GM19193 (cell line): ENCODE data around the gene ARPC5L.

Experiments
- POLR2A ChIP-seq: IDR thresholded peaks from 4 replicates; pipeline ENCODE4 v1.6.1; 2011; ENCODE audit not compliant: insufficient read depth, insufficient read length; ENCODE audit errors: extremely low read depth

The ARPC5L gene

DNA sequence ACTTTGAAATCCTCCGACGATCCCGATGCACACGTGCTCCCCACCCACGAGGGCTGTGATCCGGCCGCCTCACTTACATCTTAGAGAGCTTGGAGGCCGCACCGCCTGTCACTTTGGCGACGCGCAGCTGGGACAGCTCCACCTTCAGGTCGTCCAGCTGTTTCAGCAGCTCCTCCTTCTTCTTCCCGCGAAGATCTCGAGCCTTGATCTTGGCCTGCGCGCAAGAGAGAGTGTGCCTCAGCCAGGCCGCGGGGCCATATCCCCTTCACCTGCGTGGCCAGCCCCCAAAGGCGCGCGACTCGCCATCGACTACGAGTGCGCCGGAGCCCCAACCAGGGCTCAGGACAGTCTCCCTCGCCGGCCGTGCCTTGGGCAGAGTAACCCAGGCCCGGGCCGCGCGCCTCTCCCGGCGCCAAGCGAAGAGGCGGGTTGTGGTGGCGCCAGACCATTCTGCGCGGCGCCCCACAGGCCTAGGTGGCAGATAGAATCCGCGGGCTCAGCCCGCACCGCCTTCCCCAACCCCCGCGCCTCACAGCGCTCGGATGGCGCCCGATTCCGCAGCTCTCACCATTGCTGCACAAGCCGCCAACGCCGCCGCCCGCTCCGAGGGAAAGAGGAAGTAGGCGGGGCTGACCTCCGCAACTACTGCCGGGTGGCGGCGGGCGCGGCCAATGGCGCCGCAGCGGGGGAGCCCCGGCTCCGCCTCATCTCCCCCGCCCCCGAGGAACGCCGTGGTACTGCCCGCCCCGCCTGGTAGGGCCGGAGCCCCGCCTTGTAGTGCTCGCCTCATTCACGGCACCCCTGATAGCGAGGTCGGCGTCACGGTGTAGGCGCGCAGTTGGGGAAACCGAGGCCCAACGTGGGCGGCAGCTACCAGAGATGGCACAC, at the start of gene ARPC5L, which contains the start of gene RPL35:
ARPC5L (plus strand) TSS at position 789 of the 888 bp plus-strand sequence. CDS start 7,161 bp downstream, outside the sequence.
RPL35 (minus strand) TSS at position 616 of the 888 bp plus-strand sequence; CDS start at position 571, 45 bp downstream.
- peak; percentile 98 for TF ChIP-seq POLR2A

DNA sequence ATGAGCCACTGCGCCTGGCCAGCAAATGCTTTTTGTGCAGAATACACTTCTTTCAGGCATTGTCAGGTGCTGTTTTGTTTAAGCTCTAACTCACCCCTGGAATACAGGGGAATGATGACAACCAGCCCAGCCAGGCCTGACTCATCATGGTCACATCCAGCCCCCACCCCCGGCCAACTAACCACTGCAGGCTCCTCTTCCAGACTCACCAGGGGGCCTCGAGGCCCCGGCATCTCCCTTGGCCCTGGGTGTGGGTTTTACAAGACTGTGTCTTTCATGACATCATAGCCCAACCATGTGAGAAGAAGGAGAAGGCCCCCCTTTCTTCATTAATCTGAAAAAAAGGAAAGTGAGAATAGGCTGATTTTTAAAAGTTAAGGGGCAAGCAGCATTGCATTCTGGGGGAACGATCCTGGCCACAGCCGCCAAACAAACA, 49.5 kb upstream of the ARPC5L start:
- no peak for TF ChIP-seq POLR2A

GRCh38 chr9:124813041-124813440, 48.9 kb upstream of the ARPC5L start:
- TF ChIP-seq POLR2A: no peak

DNA sequence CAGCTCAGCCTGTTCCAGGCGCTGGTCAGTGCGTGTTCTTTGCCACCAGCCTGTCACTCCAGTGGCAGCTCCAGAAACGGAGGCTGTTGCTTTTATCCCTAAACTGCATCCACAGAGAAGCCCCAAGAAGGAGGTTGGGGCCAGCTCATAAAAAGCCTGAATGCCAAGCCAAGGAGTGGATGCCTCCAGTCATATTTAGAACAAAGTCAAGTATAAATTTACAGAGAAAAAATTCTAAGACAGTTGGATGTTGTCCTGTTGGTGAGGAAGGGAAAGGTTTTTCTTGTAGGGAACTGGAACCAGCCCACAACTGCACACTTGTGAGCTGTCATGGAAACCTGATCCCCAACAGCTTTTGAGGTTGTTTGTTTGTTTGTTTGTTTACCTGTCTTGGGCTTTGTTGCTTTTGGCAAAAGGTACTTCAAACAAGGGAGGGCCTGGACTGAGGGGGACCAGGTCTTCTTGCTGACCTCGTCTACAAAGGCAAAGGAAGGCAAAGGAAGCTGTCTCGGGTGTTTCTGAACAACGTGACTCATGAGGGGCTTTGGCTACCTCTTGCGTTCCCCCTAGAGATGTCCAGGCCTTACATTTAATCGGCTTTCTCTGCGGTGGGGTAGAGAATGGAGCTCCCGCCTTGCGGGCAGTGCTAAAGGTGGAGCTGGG, 48.3 kb upstream of the ARPC5L start:
- TF ChIP-seq POLR2A: no peak

DNA sequence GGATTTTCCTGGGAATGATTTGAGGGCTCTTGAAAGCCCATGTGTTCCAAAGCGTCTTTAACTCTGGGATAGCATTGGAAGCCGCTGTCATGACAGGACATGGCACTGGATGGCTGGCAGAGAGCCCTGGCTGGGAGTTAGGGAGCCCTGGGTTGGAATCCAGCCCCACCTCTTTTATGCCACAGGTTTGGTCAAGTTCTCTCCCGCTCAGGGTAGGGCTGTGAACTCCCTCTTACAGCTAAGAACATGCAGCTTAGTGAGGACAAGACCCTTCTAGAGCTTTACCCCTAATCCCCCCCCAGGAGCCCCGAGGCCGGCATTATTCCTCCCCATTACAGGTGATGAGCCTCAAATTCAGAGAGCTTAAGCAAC, 47.8 kb upstream of the ARPC5L start:
- TF ChIP-seq POLR2A: no peak

- no peak for TF ChIP-seq POLR2A
These were observed 46.3 kb upstream of the ARPC5L start for GRCh38 chr9:124815601-124816000.

GRCh38 chr9:124818431-124819281, 43.3 kb upstream of the ARPC5L start:
- no peak for TF ChIP-seq POLR2A

GRCh38 chr9:124820698-124821623, 41.0 kb upstream of the ARPC5L start:
- no peak for TF ChIP-seq POLR2A

DNA sequence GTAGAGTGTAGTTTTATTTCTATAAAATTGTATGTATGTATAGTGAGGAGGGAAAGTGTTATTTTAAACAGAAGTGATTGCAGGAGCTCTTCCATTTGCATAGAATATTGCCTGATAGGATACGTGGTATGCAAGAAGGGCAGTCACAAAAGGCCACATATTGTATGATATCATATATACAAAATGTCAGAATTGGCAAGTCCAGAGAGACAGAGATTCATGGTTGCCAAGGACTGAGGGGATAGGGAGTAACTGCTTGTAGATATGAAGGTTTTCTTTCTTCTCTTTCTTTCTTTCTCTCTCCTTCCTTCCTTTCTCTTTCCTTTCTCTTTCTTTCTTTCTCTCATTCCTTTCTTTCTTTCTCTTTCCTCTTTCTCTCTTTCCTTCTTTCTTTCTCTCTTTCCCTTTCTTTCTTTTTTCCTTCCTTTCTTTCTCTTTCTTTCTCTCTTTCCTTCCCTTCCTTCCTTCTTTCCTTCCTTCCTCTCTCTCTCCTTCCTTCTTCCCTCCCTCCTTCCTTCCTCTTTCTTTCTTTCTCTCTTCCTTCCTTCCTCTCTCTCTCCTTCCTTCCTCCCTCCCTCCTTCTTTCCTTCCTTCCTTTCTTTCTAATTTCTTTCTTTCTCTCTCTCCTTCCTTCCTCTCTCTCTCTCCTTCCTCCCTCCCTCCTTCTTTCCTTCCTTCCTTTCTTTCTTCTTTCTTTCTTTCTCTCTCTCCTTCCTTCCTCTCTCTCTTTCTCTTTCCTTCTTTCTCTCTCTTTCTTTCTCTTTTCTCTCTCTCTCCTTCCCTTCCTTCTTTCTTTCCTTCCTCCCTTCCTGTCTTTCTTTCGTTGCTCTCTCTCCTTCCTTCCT, 33.2 kb upstream of the ARPC5L start:
- no peak for TF ChIP-seq POLR2A

DNA sequence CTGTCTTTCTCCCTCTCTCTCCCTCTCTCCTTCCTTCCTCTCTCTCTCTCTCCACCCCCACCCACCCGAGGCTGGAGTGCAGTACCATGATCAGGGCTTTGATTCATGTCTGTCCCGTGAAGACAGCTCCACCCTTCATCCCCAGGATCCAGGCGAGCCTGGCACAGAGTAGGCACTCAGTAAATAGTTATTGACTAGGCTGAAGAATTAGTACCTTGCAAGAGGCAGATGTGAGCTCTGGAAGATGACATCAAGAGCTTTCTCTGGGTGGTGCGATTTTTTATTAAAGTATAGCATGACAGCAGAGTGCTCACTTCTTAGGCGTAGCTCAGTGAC, 32.6 kb upstream of the ARPC5L start:
- TF ChIP-seq POLR2A: no peak

DNA sequence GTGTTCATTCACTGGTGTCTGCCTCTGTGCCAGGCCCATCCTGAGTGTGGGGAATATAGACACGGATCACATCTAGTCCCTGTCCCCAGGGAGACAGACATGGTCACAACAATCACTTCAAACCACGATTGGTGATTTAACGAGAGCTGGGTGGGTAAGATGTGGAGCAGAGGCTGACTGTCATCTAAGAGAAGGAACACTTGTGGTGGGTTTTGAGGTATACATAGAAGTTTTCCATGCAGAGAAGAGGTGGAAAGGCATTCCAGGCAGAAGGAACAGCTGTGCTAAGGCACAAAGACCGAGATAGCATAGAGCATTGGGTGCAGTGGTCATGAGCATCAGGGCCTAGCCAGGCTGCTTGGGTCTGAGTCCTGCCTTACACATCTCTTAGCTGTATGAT, 31.3 kb upstream of the ARPC5L start:
- TF ChIP-seq POLR2A: no peak

DNA sequence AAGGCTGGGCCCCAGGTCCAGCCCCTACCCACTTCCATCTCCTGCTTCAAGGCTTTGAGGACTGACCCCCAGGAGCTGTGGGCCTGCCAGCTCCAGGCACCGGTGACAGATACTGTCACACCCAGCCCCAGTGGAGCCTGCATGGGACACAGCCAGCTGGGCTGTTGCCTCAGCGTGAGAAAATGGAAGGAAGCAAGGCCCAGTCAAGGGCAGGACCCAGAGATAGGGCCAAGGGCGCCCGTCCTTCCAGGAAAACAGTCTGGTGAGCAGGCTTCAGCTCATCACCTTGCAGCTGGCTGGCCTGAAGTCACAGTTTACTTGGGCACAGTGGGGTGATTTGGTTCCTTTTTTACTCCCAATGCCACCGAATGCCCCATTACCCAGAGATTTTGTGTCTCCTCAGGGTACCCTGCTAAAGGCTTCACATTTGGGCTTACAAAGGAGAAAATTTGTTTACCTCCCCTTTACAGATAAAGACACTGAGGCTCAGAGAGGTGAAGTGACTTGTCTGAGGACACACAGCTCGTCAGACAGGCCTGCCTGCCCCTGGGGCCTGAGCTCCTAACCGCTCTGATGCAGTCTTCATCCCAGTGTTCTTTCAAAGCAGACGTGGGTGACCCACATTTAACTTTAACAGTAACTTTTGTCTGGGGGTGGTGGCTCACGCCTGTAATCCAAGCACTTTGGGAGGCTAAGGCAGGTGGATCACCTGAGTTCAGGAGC, 30.1 kb upstream of the ARPC5L start:
- TF ChIP-seq POLR2A: no peak

DNA sequence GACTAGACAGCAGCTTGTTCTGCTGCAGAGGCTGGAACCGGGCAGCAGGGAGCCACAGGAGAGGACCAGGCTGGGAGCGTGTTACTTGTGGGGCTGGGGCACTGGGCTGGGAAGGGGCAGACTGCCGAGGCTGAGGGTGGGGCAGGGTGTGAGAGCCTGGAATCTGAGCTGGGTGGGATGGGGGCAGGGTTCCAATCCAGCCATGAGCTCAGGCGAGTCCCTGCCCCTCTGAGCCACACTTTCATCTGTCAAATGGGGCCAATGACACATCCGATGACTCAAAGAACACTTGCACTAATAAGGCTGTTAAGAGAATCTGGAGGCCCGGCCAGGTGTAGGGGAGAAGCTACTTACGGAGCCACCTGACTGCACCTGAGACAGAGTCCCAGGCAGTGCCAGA, 27.3 kb upstream of the ARPC5L start:
- no peak for TF ChIP-seq POLR2A

DNA sequence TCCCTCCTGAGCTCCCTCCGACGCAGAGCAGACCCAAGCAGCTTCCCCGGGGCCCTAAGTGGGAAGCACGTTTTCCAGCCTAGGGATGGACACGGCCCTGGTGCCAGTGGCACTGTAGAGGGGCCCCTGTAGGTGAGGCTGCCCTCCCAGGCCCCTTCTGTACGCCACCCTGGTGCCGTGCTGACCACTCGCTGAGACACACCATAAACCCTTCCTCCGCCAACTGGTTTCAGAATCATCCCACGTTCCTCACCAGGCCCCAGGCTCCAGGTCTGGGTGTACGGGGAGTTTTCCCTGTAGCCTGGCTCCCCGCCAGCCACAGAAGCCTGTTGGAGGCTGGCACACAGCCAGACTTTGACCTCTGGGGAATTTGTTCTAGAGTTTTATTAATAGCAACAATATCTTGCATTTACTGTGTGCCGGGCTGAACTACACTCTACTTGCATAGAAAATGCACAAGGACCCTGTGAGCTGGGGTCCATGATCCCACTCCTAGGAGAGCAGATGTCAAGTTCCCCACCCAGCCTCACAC, 26.8 kb upstream of the ARPC5L start:
- no peak for TF ChIP-seq POLR2A
